Measurements from ENCODE around the gene EPB41L1. TPM values are rescaled to one million over a fixed set of nuclear protein-coding genes. Genes with fewer than 3 reads are reported as not detected.
A peak's percentile ranks its signal among the peaks of the same experiment; 100 is the strongest.
"Not testable (repeated sequence)": the region's sequence is repeated elsewhere in the genome, so short reads cannot be mapped to it uniquely, and the experiment has no call there.

Gene EPB41L1
- total RNA-seq, 2 donors from 2014 or later = 32.3 to 36.7 TPM

GRCh38 chr20:36135159-36135558 is 19.4 kb upstream of the EPB41L1 start:
- Mint-ChIP-seq H3K27ac (no peak overlapping the region), H3K9me3 (no peaks in the 10 kb centered on the region), H3K27me3 (ENCODE audit: insufficient read depth) (no peaks in the 10 kb centered on the region), H3K36me3 (ENCODE audit: low read depth) (no peaks in the 10 kb centered on the region), H3K4me1 (peaks cover 2% of the 10 kb centered on the region), H3K4me3 (no peak overlapping the region)
- H3K36me3 ChIP-seq (ENCODE audit: control insufficient read depth, insufficient read depth, low read length) = no peaks in the 10 kb centered on the region
- H3K4me1 ChIP-seq (ENCODE audit: control insufficient read depth, insufficient read depth, low read length) = no peaks in the 10 kb centered on the region
- no peak for DNase-seq
- H3K4me3 ChIP-seq (ENCODE audit: low read length) = no peak overlapping the region
- no peaks in the 10 kb centered on the region for H3K27me3 ChIP-seq (ENCODE audit: control insufficient read depth, insufficient read depth, low read length, poor library complexity, severe bottlenecking)
- TF ChIP-seq CTCF (conservative IDR thresholded peaks at IDR 0.05) = no peak
- H3K9me3 ChIP-seq (ENCODE audit: control insufficient read depth, low read length) = no peaks in the 10 kb centered on the region
- no peak overlapping the region for H3K27ac ChIP-seq (ENCODE audit: low read depth, low read length)
- WGBS, 2 experiments (ENCODE audit: insufficient coverage in 1 of 2, insufficient read length in 1 of 2) = 82 to 97% methylated on average over 3 to 6 of the region's 6 CpGs
- H3K9ac ChIP-seq (ENCODE audit: extremely low read depth, low read length, poor library complexity, severe bottlenecking) = no peak overlapping the region

- TF ChIP-seq CTCF (conservative IDR thresholded peaks at IDR 0.05) = no peak
- Histone ChIP-seq H3K27me3 (ENCODE audit: control insufficient read depth, insufficient read depth, low read length, poor library complexity, severe bottlenecking) (no peaks in the 10 kb centered on the region), H3K27ac (ENCODE audit: low read depth, low read length) (no peak overlapping the region), H3K9ac (ENCODE audit: extremely low read depth, low read length, poor library complexity, severe bottlenecking) (no peak overlapping the region), H3K4me1 (ENCODE audit: control insufficient read depth, insufficient read depth, low read length) (no peaks in the 10 kb centered on the region), H3K9me3 (ENCODE audit: control insufficient read depth, low read length) (no peaks in the 10 kb centered on the region), H3K4me3 (ENCODE audit: low read length) (no peak overlapping the region), H3K36me3 (ENCODE audit: control insufficient read depth, insufficient read depth, low read length) (no peaks in the 10 kb centered on the region)
- Mint-ChIP-seq H3K27me3 (ENCODE audit: insufficient read depth) (no peaks in the 10 kb centered on the region), H3K4me3 (no peak overlapping the region), H3K4me1 (peaks cover 2% of the 10 kb centered on the region), H3K27ac (no peak overlapping the region), H3K9me3 (no peaks in the 10 kb centered on the region), H3K36me3 (ENCODE audit: low read depth) (no peaks in the 10 kb centered on the region)
- no peak for DNase-seq
- 96 to 100% methylated on average over 2 to 3 of the region's 3 CpGs for WGBS, 2 experiments (ENCODE audit: insufficient coverage in 1 of 2, insufficient read length in 1 of 2)
Observed at GRCh38 chr20:36135821-36136220, 18.7 kb upstream of the EPB41L1 start.

GRCh38 chr20:36137313-36137712 is 17.2 kb upstream of the EPB41L1 start:
- WGBS, 2 experiments (ENCODE audit: insufficient coverage in 1 of 2, insufficient read length in 1 of 2) = 92% methylated on average over 5 to 11 of the region's 11 CpGs

GRCh38 chr20:36141310-36141709 is 13.2 kb upstream of the EPB41L1 start:
- H3K9me3 ChIP-seq (ENCODE audit: control insufficient read depth, low read length) = no peaks in the 10 kb centered on the region
- no peaks in the 10 kb centered on the region for H3K9me3 Mint-ChIP-seq
- 85 to 86% methylated on average over 1 to 2 of the region's 2 CpGs for WGBS, 2 experiments (ENCODE audit: insufficient coverage in 1 of 2, insufficient read length in 1 of 2)
- no peaks in the 10 kb centered on the region for H3K4me1 ChIP-seq (ENCODE audit: control insufficient read depth, insufficient read depth, low read length)
- H3K27ac ChIP-seq (ENCODE audit: low read depth, low read length) = no peak overlapping the region
- no peaks in the 10 kb centered on the region for H3K36me3 Mint-ChIP-seq (ENCODE audit: low read depth)
- peaks cover 2% of the 10 kb centered on the region for H3K4me1 Mint-ChIP-seq
- DNase-seq = peak; percentile 50
- no peaks in the 10 kb centered on the region for H3K36me3 ChIP-seq (ENCODE audit: control insufficient read depth, insufficient read depth, low read length)
- H3K27me3 Mint-ChIP-seq (ENCODE audit: insufficient read depth) = no peaks in the 10 kb centered on the region
- no peak overlapping the region for H3K9ac ChIP-seq (ENCODE audit: extremely low read depth, low read length, poor library complexity, severe bottlenecking)
- no peaks in the 10 kb centered on the region for H3K27me3 ChIP-seq (ENCODE audit: control insufficient read depth, insufficient read depth, low read length, poor library complexity, severe bottlenecking)
- H3K27ac Mint-ChIP-seq = no peak overlapping the region
- H3K4me3 Mint-ChIP-seq = no peak overlapping the region
- peak; percentile 41 for TF ChIP-seq CTCF (conservative IDR thresholded peaks at IDR 0.05)
- H3K4me3 ChIP-seq (ENCODE audit: low read length) = no peak overlapping the region

More at GRCh38 chr20:36137313-36137712, 17.2 kb upstream of the EPB41L1 start:
- H3K27ac Mint-ChIP-seq; H3K9ac ChIP-seq (ENCODE audit: extremely low read depth, low read length, poor library complexity, severe bottlenecking); H3K4me1 Mint-ChIP-seq; H3K27ac ChIP-seq (ENCODE audit: low read depth, low read length); H3K4me3 Mint-ChIP-seq; H3K4me1 ChIP-seq (ENCODE audit: control insufficient read depth, insufficient read depth, low read length); H3K36me3 ChIP-seq (ENCODE audit: control insufficient read depth, insufficient read depth, low read length); H3K4me3 ChIP-seq (ENCODE audit: low read length); H3K27me3 Mint-ChIP-seq (ENCODE audit: insufficient read depth); H3K9me3 ChIP-seq (ENCODE audit: control insufficient read depth, low read length); H3K9me3 Mint-ChIP-seq; H3K27me3 ChIP-seq (ENCODE audit: control insufficient read depth, insufficient read depth, low read length, poor library complexity, severe bottlenecking); H3K36me3 Mint-ChIP-seq (ENCODE audit: low read depth); DNase-seq: not testable (repeated sequence)
